Spinal cord (tissue), 10 donors: ENCODE data around the gene CACHD1. TPM values are rescaled to one million over a fixed set of nuclear protein-coding genes. Genes with fewer than 3 reads are reported as not detected.
A peak's percentile ranks its signal among the peaks of the same experiment; 100 is the strongest.
"Not testable (repeated sequence)": the region's sequence is repeated elsewhere in the genome, so short reads cannot be mapped to it uniquely, and the experiment has no call there.

Source experiments
- DNase-seq, 6 donors: peaks; one replicate each; pipeline versions ENCODE4 v3.0.0 to v3.0.0-alpha.2; 2013 to 2015; ENCODE audit warnings: low spot score in 6 of 6, low read depth in 4 of 6
- H3K27ac ChIP-seq: one replicate; pipeline ENCODE4 v1.5.1; 2013; ENCODE audit warnings: low read depth, low read length, control low read depth
- H3K27me3 ChIP-seq: one replicate; pipeline ENCODE4 v1.6.1; 2013; ENCODE audit warnings: low read length; ENCODE audit not compliant: control insufficient read depth, insufficient read depth
- H3K36me3 ChIP-seq: one replicate; pipeline ENCODE4 v1.6.1; 2013; ENCODE audit warnings: low read length; ENCODE audit not compliant: control insufficient read depth, insufficient read depth
- H3K4me1 ChIP-seq: one replicate; pipeline ENCODE4 v1.6.1; 2013; ENCODE audit warnings: low read length; ENCODE audit not compliant: control insufficient read depth, insufficient read depth
- H3K4me3 ChIP-seq: one replicate; pipeline ENCODE4 v1.5.1; 2013; ENCODE audit warnings: low read depth, low read length, control low read depth
- H3K9me3 ChIP-seq: one replicate; pipeline ENCODE4 v1.6.1; 2013; ENCODE audit warnings: low read length; ENCODE audit not compliant: control insufficient read depth, insufficient read depth
- WGBS: methylation state at CpG from one replicate; pipeline ENCODE4 v1.1.5; 2013; ENCODE audit warnings: missing lambda C conversion rate; ENCODE audit not compliant: insufficient coverage; 5-methylcytosine and 5-hydroxymethylcytosine counted together
- polyA plus RNA-seq, 2 donors: library from polyadenylated mRNA; unstranded; fragments of 120-200 nt; gene quantifications; one replicate each; pipeline ENCODE4 v1.2.1, GENCODE V29; 2013; ENCODE audit not compliant: insufficient read length in 2 of 2
- total RNA-seq, 2 donors: library from RNA; depleted of rRNA in 1 of 2; stranded (reverse); fragments of 120-200 nt in 1 of 2; fragments of >200 nt in 1 of 2; gene quantifications; one replicate each; pipeline versions ENCODE4 v1.2.3 to v1.2.4, GENCODE V29; 2013 to 2014
- donor health status: healthy.

CACHD1 gene
- total and polyA plus RNA-seq, 4 donors: 30.7 to 45.0 (median 36.9) TPM

DNA sequence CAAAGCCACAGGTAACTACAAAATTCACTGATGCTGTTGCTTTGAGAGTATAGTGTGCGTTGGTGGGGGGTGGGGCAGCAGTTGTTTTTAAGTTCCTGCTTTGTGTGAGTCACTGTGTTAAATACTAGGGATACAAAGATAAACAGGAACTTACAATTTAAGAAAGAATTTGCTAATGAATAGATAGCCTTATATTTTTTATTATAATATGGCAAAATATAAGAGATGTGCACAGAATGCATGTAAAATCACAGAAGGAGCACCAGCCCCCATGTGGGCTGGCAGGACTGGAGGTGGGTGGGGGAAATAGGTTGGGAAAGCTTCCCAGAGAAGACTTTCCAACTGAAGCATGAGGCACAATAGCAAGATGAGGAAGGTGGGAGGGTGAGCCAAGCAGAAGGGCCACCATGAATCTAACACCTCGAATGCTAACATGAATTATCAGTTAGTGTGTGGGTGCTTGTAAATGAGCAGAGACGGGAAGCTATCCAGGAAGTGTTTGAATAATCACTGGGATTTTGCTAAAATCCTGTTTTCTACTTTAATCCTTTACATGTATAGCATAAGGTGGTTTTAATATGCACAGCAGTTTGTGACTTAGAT lies 217.9 kb downstream of the CACHD1 start:
- Histone ChIP-seq H3K4me1 (peaks cover 3% of the 10 kb centered on the region), H3K27ac (no peak overlapping the region), H3K4me3 (no peak overlapping the region), H3K27me3 (no peaks in the 10 kb centered on the region), H3K36me3 (peaks cover 24% of the 10 kb centered on the region), H3K9me3 (no peaks in the 10 kb centered on the region)
- peak in 1 of 6 donors; percentile 66 for DNase-seq
- WGBS: no CpG with 5 or more reads among the region's 3 CpGs

DNA sequence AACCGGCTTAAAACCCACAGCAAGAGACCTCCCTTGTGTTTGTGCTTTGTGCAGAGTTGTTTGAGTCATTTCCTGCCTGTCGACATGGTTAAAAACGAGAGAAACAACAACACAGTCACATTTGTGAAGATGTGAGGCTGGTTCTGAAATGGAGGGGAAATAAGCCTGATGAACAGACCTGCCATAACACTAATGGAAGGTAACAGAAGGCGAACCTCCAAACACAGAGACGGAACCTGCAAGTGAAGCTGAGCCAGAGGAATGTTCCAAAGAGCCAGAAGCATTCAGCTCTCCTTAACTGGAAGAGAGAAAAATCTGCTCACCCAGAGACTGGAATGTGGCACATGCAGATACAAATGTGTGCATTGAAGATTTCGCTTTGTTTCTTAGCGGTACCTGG lies 221.7 kb downstream of the CACHD1 start:
- Histone ChIP-seq H3K4me1 (peaks cover 3% of the 10 kb centered on the region), H3K27ac (no peak overlapping the region), H3K27me3 (no peaks in the 10 kb centered on the region), H3K36me3 (peaks cover 17% of the 10 kb centered on the region), H3K9me3 (no peaks in the 10 kb centered on the region), H3K4me3 (no peak overlapping the region)
- 84% methylated on average over 4 of the region's 7 CpGs for WGBS
- peak in 1 of 6 donors; percentile 36 for DNase-seq

DNA sequence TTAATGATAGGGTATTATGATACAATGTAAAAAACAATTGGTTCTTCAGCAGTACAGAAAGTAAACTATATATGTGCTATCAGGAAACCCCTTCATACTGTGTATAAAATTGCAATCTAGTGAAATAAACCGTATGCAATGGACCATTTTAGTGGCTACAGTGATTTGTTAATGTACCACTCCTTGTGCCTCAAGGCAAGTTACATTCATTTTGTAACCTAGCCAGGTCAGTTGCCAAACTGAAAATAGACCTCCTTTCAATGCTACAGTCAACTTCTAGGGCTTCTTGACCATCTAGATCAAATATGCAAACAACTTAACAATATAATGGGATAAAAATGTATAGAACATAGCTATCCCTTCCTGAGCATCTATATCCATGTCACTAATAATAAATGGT lies 223.0 kb downstream of the CACHD1 start:
- no peak overlapping the region for H3K27ac ChIP-seq
- WGBS: no CpG with 5 or more reads among the region's 1 CpG
- H3K4me3 ChIP-seq: no peak overlapping the region
- no peak for DNase-seq
- no peaks in the 10 kb centered on the region for H3K27me3 ChIP-seq
- no peaks in the 10 kb centered on the region for H3K9me3 ChIP-seq
- H3K4me1 ChIP-seq: no peaks in the 10 kb centered on the region
- H3K36me3 ChIP-seq: peaks cover 14% of the 10 kb centered on the region

DNA sequence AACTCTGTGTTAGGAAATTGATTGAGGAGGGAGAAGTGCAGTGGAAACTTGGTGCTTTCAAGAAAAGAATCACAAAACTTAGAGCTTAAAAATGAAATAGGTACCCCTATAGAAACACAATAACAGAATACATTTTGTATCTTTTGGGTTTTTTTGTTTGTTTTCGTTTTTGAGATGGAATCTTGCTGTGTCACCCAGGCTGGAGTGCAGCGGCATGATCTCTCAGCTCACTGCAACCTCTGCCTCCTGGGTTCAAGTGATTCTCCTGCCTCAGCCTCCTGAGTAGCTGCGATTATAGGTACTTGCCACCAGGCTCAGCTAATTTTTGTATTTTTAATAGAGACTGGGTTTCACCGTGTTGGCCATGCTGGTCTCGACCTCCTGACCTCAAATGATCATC lies 223.5 kb downstream of the CACHD1 start:
- no peak for DNase-seq
- Histone ChIP-seq H3K27me3 (no peaks in the 10 kb centered on the region), H3K36me3 (peaks cover 13% of the 10 kb centered on the region), H3K27ac (no peak overlapping the region), H3K9me3 (no peaks in the 10 kb centered on the region), H3K4me3 (no peak overlapping the region), H3K4me1 (no peaks in the 10 kb centered on the region)
- WGBS: 93% methylated on average over 3 of the region's 5 CpGs

DNA sequence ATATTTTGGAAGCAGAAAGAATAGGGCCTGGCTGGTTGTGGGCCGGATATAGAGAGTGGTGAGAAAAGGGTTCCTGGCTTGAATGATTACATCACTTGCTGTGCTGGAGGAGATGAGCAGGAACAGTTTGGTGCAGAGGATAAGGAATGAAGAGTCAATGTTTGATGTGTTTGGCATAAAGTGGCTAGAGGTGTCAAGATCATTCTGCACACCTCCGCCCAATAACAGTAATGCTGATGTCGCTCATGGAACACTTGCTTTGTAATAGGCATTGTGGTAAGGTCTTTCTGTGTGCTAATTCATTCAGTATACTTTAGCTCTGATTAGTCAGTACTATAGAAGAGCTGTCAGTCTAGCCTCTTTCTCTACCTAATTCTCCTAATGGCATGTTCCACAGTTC lies 226.9 kb downstream of the CACHD1 start:
- 80% methylated on average over 1 of the region's 3 CpGs for WGBS
- Histone ChIP-seq H3K27ac (no peak overlapping the region), H3K9me3 (no peaks in the 10 kb centered on the region), H3K4me3 (no peak overlapping the region), H3K36me3 (no peaks in the 10 kb centered on the region), H3K27me3 (no peaks in the 10 kb centered on the region), H3K4me1 (peaks cover 5% of the 10 kb centered on the region)
- no peak for DNase-seq

DNA sequence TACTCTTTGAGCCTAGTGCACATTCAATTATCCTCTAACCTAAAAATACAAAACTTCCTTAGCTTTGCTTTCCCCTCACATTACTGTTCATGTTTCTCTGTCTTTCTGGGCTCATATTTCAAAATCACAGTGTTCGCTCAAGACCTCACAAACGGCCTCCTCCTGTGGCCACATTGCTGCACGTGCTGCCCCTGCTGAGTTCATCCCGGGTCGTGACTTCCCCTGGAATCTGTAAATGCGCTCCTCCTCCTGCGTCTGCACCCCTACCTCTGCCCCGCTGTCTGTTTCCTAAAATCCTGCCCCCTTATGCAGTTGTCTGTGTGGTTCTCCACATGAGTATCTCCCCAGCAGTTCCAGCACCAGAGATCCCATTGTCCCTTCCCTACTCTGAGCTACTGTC lies 229.4 kb downstream of the CACHD1 start:
- Histone ChIP-seq H3K27me3 (no peaks in the 10 kb centered on the region), H3K9me3 (no peaks in the 10 kb centered on the region), H3K4me3 (no peak overlapping the region), H3K27ac (no peak overlapping the region), H3K36me3 (no peaks in the 10 kb centered on the region), H3K4me1 (peaks cover 5% of the 10 kb centered on the region)
- 37% methylated on average over 8 of the region's 8 CpGs for WGBS
- peak in 1 of 6 donors; percentile 43 for DNase-seq

DNA sequence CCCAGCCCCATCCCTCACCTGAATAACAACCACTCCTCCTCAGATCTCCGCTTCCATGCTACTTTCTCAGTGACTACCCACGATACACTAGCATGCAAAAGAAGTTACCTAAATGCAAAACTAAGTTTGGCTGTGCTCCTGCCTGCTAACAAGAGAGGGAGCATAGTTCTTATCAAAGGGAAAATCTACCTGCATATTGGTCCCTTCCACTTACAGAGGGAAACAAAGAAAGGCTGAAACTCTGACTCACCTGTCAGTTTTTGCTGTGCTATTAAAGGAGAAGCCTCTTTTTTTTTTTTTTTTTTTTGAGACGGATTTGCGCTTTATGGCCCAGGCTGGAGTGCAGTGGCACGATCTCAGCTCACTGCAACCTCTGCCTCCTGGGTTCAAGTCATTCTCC lies 231.1 kb downstream of the CACHD1 start:
- no peak for DNase-seq
- WGBS: 96% methylated on average over 4 of the region's 5 CpGs
- Histone ChIP-seq H3K27ac (no peak overlapping the region), H3K9me3 (no peaks in the 10 kb centered on the region), H3K4me1 (peaks cover 5% of the 10 kb centered on the region), H3K4me3 (no peak overlapping the region), H3K27me3 (no peaks in the 10 kb centered on the region), H3K36me3 (no peaks in the 10 kb centered on the region)

DNA sequence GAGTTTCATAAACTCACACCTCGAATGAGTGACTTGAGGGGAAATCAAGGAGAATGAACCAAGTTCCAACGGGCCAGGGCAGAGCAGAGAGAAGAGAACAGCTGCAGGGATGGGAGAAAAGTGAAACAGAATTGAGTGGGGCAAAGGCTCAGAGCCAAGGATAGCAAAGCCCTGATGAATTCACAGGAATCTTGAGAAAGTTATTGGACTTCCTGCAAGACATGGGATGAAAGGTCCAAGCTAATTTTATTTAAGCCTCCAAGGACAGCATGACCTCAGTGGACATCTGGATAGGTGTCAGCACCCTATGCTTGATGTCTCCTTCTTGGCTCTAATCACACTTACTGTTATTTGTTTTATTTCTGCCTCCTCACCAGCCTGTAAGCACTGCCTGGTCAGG lies 232.0 kb downstream of the CACHD1 start:
- 62% methylated on average over 2 of the region's 2 CpGs for WGBS
- H3K9me3 ChIP-seq: no peaks in the 10 kb centered on the region
- no peak overlapping the region for H3K4me3 ChIP-seq
- no peak for DNase-seq
- peaks cover 5% of the 10 kb centered on the region for H3K4me1 ChIP-seq
- H3K27me3 ChIP-seq: no peaks in the 10 kb centered on the region
- no peak overlapping the region for H3K27ac ChIP-seq
- no peaks in the 10 kb centered on the region for H3K36me3 ChIP-seq

DNA sequence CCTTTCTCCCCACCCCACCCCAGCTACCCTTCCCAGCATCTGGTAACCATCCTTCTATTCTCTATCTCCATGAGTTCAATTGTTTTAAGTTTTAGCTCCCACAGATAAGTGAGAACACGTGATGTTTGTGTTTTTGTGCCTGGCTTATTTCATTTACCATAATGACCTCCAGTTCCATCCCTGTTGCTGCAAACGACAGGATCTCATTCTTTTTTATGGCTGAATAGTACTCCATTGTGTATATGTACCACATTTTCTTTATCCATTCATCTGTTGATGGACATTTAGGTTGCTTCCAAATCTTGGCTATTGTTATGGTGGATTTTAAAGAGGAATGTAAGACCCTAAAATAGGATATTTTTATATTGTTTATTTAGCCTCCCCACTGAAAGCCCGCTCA lies 232.7 kb downstream of the CACHD1 start:
- not testable (repeated sequence) for H3K27ac ChIP-seq, H3K27me3 ChIP-seq
- no CpG with 5 or more reads among the region's 3 CpGs for WGBS

DNA sequence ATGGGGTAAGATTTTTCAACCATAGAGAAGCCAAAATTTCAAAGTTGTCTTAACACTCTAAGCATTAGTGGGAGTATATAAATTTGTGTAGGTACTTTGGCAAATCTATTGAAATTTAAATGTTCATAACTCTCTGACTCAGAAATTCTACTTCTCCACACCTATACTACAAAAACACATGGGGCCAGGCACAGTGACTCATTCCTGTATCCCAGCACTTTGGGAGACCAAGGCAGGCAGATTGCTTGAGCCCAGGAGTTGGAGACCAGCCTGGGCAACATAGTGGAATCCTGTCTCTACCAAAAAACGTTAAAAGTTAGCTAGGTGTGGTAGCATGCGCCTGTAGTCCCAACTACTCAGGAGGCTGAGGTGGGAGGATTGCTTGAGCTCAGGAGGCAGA lies 233.7 kb downstream of the CACHD1 start:
- no peak for DNase-seq

More for the DNA sequence above, 232.7 kb downstream of the CACHD1 start:
- not testable (repeated sequence) for H3K4me3 ChIP-seq, H3K36me3 ChIP-seq, DNase-seq, H3K9me3 ChIP-seq, H3K4me1 ChIP-seq

More for the DNA sequence above, 233.7 kb downstream of the CACHD1 start:
- no peak overlapping the region for H3K27ac ChIP-seq
- H3K9me3 ChIP-seq: no peaks in the 10 kb centered on the region
- no peak overlapping the region for H3K4me3 ChIP-seq
- peaks cover 5% of the 10 kb centered on the region for H3K4me1 ChIP-seq
- no peaks in the 10 kb centered on the region for H3K27me3 ChIP-seq
- no peaks in the 10 kb centered on the region for H3K36me3 ChIP-seq
- WGBS: 88% methylated on average over 2 of the region's 2 CpGs
